RPMI7951 (cell line): ENCODE measurements around the gene ABCC12. TPM values are rescaled to one million over a fixed set of nuclear protein-coding genes. Genes with fewer than 3 reads are reported as not detected.

Experiments
- DNase-seq: peaks from one replicate; pipeline ENCODE4 v3.0.0-alpha.2; 2012; ENCODE audit warnings: low read depth
- total RNA-seq: library from RNA; depleted of rRNA; stranded (reverse); fragments of >200 nt; shearing (Covaris generic); gene quantifications from 2 replicates; pipeline ENCODE4 v1.2.3, GENCODE V29; 2014

The ABCC12 gene
- total RNA-seq, 1 experiment from 2014 or later: 0.48 TPM

DNA sequence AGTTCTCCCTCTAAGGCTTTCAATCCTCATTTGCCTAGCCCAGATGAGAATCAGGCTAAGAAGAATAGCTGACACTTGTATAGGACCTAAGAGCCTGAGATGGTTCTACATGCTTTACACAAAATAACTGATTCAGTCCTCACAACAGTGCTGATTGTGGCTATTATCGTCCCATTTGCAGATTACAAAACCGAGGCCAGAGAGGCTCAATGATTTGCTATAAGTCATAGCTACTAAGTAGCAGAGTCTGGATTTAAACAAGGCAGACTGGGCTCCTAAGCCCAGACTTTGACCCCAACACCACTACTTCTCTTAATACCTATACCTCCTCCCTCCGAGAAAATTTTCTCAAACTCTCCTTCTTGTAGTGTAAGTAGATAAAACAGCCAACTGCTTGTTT, 23.1 kb downstream of the ABCC12 start:
- DNase-seq: no peak

DNA sequence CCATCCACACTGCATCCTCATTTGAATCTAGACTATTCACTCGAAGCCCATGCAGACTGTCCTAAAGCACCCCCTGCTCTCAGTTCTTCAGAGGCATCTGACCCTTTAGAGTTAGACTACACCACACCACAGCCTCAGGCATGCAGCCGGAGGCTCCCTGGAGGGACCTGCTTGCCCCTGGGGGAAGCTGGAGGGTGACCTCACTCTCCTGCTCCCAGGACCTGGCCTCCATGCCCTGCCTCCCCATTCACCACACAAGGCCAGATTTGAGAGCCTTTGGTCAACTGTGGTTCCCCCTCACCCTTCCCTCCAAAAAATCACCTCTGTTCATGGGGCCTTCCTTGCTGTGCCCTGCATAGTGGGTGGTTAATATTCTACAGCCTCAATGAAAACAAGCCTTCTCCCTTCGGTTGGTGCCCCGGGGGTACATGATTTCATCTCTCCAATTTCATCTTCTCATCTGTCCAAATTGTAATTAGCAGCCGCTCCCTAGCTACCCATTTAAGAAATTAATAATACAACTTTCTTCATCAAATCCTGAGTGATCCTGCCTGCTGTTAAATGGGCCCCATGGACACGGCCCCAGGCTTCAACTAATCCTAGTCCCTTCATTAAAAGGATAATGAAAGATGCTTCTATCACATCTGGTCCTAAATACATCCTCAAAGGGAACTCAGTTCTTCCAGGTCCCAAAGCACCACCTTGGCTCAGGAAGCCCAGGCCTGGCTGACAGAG, 24.4 kb downstream of the ABCC12 start:
- DNase-seq: no peak

DNA sequence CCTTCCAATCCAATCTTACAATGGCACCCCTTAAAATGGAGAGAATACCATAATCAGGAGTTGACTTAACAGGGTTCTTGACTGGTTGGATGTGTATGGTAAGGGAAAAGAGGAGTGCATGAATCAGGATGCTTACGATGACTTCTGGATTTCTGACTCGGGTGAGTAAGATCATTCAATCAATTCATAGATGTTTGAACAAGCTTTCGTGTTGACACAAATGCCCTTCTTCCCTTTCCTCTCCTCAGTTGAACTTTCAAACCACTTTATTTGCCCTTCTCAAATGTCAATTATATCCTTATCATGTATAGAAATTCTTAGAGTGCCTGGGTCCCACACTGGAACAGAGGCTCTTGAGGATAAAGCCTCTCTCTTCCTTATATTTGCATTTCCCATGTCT, 25.9 kb downstream of the ABCC12 start:
- DNase-seq: no peak

DNA sequence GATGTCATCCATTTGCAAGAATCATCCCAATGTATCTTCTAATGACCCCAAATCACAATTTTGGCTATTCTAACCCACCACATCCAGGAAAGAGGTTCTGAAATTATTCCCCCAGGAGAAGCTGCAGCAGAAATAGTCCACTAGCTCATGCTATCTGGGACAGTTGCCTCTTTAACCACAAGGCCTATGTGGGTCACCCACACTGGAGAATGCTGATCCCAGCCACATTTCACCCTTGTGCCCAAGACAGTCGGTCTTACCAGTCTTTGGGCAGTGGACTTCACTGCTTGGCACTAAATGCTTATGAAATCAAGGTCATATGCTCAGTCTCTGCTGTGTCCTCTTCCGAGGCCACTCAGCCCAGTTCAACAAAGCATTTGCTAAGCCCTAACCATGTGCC, 27.0 kb downstream of the ABCC12 start:
- peak; percentile 48 for DNase-seq

DNA sequence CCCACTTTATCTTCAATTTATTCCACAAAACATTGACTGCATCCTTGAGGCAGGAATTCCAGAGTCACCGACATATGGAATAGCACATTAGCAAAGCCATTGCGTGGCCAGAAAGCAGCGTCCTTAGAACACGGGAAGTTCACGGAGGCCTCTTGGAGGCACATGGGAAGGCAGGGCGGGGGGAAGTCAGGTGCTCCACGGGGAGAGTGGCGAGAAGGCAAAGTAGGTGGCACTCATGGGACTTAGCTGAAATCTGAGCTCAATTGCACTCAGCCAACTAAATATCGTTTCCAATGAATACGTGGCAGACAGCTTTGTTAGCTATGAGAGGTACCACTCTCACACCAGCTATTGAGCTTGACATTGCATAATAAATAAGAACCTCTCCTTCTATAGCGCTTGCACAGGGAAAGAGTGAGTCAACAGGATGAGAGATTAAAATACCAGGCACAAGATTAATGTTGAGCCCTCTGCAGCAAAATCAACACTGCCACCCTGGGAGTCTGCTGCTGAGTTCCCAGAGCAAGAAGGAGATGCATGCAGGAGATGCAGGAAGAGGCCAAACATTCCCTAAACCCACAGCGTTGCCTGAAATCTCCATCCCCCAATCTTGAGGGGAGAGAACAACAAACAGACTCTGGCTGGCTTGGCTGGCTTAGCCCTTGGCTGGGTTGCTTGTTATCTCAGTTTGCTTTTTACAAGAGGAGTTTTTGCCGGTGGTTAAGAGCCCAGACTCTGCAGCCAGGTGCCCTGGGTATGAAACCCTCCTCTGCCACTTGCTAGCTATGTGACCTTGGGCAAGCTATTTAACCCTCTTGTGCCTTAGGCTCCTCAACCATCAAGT, 28.8 kb downstream of the ABCC12 start:
- peak; percentile 99 for DNase-seq

DNA sequence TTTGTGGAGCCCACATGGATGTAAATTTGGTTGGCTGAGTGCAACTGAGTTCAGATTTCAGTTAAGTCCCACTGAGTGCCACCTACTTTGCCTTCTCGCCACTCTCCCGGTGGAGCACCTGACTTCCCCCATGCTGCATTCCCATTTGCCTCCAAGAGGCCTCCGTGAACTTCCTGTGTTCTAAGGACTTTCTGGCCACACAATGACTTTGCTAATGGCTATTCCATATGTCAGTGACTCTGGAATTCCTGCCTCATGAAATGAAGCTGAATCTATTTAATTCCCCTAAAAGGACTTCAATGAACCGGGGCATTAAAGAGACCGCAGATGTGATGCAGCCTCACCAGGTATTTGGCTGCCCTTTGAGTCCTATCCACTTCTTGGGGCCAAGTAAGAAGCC, 29.9 kb downstream of the ABCC12 start:
- peak; percentile 65 for DNase-seq

DNA sequence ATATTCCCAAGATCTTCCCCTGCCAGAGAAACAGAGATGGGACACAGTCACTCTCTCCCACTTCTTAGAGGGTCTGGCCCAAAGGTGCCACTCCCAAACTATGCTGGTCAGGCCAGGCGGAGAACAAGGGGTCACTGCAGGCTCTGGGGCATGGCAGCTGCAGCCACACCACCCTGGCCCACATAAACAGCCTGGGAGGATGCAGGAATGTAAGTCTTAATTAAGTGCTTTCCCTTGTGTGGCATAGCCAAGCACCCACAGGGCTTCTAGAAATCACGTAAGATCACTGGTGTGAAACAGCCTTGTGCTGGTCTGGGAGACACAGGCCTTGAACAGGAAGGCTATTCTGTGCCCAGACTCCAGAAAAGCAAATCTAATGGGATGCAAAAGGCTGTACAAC, 31.5 kb downstream of the ABCC12 start:
- DNase-seq: peak; percentile 62

DNA sequence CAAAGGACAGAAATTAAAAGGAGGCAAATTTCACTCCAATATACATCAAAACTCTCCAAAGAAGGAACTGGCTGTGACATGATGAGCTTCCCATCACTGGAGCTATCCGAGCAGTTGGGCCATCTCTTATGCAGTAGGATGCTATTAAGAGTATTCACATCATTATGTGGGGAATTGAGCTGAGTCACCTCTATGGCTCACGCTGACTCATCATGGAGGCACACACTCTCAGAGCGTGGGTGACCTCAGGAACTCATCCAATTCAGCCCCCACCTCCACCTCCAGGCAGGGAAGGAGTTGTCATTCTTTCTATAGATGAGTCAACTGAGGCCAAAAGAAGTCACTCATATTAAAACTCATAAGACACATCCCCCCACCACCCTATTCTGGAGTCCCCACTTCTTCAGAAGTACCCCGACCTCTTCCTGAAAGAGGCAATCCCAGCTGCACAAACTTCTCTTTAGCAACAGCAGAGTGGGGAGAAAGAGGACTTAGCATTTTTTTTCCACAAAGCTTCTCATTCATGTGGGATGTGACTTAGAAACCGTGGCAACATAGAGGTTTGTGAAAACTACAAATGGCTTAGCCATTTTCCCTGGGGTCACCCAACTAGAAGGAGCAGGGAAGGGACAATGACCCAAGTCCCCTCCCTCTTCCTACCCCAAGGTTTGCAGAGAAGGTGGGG, 32.5 kb downstream of the ABCC12 start:
- peak; percentile 99 for DNase-seq

DNA sequence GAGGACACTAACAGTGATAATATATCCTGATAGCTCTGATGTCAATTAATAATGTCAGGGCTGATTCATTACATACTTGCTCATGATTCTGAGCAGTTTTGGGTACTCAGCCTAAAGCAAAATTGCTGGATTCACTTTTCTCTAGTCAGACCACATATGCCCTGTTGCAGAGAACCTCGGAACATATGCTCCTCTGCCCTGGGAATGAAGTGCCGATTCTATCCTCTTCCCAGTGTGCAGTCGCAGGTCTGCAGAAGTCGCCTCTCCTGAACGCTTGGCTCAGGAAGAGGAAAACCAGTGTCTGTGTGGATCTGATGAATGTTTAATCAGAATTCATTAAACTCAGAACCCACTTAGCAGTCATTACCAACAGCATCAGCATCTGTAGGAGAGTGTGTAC, 34.5 kb downstream of the ABCC12 start:
- DNase-seq: peak; percentile 20

DNA sequence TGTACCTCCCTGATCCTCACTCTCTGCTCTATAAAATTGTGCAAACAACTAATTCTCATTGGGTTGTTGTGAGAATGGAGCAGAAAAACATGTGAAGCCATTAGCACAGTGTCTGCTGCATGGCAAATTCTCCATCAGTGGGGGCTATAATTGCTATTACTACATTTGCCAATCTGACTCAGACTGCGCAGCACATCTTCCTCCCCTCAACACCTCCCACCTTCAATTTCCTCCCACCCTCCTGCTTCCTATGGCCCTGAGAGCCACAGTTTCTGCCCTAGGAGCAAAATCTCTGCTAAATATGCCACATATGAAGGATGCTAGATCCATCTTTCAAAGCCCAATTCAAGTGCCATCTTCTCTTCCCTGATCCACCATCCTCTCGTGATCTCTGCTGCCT, 37.0 kb downstream of the ABCC12 start:
- DNase-seq: no peak

DNA sequence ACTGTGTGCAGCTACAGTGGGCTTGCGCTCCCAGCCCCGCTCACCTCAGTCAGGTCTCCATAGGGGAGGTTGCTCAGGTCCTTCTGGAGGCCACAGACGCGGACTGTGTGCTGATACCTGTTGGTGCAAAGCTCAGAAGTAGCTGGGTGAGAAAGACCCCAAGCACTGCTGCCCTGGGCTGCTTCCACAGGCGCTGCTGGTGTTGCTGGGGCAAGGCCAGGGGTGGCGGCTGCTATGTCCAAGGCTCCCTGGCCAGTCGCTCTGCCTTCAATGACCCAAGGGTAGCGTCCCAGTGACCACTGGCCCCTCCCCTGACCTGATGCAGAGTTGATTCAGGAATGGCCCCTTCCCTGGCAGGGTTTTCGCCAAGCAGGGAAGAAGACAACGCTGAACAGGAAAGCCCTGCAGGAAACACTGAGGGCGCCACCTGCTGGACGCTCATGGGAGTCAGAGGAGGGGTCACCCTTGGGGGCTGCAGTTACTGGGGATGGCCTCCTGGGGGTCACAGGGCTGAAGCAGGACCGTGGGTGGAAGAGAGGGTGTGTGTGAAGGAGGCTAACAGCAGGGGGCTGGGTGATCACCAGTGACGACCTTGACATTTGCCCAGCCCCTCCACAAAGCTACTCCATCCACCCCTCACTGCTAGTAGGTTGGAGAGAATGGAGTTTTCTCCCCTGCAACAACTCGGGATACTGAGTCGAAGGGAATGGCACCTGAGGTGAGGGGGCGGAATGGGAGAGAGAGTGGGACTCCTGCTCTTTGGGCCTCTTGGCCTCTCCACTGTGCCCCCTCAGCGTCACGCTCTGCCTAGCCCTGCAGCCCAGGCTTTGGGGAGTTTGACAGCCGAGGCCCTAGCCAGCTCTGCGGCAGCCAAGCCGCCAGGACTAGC, 38.3 kb downstream of the ABCC12 start:
- DNase-seq: peak; percentile 56

DNA sequence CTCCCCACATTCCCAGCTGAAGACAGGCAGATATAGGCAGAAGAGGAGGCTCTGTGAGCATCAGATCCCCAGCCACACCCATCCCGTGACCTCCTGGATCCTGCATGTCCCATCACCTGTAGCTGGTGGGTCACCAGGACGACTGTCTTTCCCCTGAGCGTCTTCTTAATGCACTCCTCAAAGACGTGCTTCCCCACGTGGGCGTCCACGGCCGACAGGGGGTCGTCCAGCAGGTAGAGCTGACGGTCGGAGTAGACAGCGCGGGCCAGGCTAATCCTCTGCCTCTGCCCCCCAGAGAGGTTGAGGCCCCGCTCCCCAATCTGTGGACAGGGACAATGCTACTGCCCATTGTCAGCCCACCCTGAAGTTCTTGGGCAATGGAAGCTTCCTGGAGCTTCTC, 40.5 kb downstream of the ABCC12 start:
- no peak for DNase-seq

DNA sequence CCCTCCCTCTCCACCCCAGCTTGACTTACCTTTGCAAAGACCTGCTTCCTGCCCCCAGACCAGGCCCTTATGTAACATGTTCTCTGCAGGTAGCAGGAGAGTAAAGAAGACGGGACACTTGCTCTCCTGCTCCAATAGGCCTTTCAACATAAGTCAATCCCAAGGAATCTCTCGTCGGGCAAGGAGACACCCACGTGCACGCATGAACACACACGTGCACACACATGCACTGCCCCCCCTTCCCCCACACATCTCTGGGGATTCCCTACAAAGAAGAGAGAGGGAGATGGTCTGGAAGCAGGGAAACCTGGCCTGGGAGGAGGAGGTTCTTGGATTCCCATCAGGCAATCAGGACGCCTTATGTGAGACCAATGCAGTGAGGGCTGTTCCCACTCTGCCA, 41.4 kb downstream of the ABCC12 start:
- no peak for DNase-seq

DNA sequence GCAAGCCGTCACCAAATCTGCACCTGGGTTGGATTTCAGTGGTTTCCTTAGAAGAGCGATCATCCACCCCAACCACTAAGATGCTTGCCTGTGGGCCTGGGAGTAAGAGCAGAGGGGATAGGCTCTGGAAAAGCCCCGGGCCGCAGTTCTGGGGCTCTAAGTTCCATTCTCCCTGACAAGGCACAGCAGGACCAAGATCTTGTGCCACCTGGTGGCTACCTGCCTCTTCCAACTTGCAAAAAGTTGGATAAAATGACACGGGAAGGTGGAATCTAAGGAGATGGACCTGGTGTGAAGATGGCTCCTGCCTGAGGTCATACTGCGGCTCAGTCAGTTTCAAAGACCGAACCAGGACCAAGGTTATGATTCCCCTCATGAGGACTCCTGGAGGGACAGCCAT, 42.3 kb downstream of the ABCC12 start:
- DNase-seq: peak; percentile 10

DNA sequence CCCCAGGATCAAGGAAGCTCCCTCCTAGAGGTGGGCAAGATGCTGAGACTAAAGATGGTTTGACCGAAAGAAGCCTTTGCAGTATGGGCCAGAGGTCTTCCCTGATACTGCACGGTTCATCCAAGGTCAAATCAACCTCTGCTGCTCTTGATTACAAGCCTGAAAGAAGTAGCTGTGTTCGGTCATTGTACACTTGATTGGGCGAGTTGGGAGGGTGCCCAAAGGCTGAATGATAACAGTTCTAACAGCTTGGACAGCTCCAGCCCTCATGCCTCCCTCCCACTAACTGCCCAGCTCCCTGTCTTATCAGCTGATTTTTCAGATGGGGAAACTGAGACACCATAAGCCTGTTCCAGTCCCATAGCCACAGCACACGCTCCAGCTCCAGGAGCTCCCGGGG, 42.8 kb downstream of the ABCC12 start:
- peak; percentile 58 for DNase-seq

DNA sequence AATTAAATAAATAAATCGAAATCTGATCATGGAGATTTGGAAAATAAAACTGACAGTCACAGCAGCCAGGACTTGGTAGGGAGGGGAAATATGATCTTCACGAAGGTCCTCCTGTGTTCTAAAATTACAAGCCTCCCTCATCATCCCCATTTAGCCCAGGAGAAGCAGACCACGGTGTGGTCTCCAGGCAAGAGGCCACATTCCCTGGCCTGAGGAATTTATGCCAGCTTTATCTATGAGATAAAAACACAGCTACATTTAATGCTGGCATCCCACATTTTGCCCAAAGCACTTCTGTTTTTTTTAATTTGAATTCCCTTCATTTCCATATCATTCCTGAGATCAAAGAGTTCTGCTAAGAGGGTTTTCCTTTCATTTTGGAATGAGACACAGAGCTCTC, 43.2 kb downstream of the ABCC12 start:
- DNase-seq: peak; percentile 61

DNA sequence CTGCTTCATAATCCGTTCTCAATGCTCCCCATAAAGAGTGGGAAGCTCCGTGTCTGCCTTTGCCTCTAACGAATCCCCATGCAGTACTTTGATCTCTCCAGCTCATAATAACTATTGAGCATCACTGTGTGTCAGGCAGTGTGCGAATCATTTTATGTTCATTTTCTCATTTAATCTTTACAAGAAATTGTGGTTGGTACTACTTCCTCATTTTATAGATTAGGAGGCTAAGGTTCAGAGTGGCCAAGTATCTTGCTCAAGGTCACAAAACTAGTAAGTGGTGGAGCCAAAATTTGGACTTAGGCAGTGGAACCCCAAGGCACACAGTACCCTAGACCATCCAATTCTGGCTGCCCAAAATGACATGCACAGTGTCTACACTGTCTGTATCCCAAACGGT, 44.8 kb downstream of the ABCC12 start:
- no peak for DNase-seq

DNA sequence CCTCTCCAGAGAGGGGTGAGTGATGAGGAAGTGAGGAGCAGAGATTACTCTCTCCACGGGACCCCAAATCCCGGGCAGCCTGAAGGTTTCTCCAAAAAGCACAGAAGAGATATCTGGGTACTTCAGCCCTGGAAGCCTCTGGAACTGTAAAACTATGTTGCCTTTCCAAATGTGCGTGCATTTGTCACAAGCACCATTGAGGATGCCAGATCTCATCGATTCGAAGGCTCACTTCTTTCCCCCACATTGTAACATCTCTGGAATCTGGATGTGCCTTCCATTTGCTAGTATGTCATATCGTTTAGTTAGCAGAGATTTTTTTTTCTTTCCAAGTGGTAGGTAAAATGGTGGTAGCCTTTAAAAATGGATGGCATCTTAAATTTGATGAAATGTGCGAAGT, 45.8 kb downstream of the ABCC12 start:
- no peak for DNase-seq

DNA sequence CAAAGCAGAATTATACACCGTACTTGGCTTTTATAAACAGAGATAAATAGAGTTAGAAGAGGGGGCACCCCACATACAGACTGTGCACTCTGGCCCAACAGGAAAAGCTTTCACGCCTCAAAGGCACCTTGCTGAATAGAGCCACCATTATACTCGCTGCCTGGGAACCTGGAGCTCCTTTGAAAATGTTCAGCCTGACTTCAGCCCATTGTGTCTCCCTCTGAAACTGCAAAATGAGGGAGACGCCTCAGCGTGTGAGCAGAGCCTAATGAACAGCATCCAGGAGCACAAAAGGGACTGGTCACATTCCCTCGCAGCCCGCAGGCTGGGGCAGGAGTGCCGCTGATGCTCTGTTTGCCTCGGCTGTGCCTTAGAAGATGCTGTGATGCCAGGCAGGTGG, 46.3 kb downstream of the ABCC12 start:
- DNase-seq: no peak

DNA sequence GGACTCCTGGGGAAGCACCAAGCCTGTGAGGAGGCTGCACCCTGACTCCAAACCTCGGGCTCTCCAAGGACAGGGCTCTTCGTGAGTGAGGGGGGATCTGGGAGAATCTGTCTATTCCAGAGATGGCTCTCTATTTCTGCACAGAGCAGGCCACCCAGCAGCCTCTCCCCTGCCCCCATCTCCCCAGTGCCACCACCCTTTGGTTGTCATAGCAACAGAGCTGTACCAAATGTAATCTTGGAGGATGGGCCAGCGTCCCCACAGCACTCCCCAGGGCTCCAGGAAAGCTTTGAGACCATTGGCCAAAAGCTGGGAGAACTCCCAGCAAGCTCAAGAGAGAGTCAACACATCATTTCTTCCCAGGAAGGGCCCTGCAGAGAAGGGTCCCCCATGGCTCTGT, 49.3 kb downstream of the ABCC12 start:
- no peak for DNase-seq
